ENCODE data around the gene SMIM36. TPM values are rescaled to one million over a fixed set of nuclear protein-coding genes. Genes with fewer than 3 reads are reported as not detected.

Gene SMIM36
- total and polyA plus RNA-seq, 7 experiments from 2014 or later: not detected

- Histone ChIP-seq H3K36me3 (ENCODE audit: control insufficient read depth in 2 of 3, insufficient read depth in 3 of 3, low read length in 3 of 3) (peaks cover 0 to 8% (median 0%) of the 10 kb centered on the region in 3 experiments), H3K9me3 (ENCODE audit: control insufficient read depth in 2 of 3, low read length in 3 of 3) (no peaks in the 10 kb centered on the region), H3K27ac (ENCODE audit: low read depth, low read length) (peak overlapping the region; percentile 87), H3K4me1 (ENCODE audit: control insufficient read depth in 2 of 2, insufficient read depth in 2 of 2, low read length in 2 of 2) (peaks cover 11 to 21% of the 10 kb centered on the region in 2 donors), H3K27me3 (ENCODE audit: control insufficient read depth in 2 of 2, insufficient read depth in 2 of 2, low read length in 2 of 2) (no peaks in the 10 kb centered on the region), H3K4me3 (ENCODE audit: low read length) (peak overlapping the region; percentile 89)
- peak overlapping the region; percentile 83 to 98 (median 94) for H3K27ac Mint-ChIP-seq
- ChIA-PET CTCF (interaction anchor here (0.6 kb wide), 2 partner anchors 19 to 309 kb away, joined by 3 to 4 read pairs; no protein-coding TSS in a partner anchor), POLR2A (no interaction called here)
- peak in 8 of 9 donors; percentile 32 to 71 (median 56) for DNase-seq
- peaks cover 0 to 3% (median 0%) of the 10 kb centered on the region in 11 donors for H3K9me3 Mint-ChIP-seq
- H3K4me1 Mint-ChIP-seq: peaks cover 32 to 49% (median 45%) of the 10 kb centered on the region in 7 donors
- intact Hi-C loops (cut with micrococcal nuclease): loop anchor here (1.0 to 10.0 kb wide), 11 partner anchors 63 to 1835 kb away; partner anchors contain the start of genes AKAP1 (in 1 of the 2), C17orf67 (in 1 of the 2), COX11 (in 1 of the 2) and DGKE (in 1 of the 2)
- peak overlapping the region; percentile 89 to 96 (median 90) for H3K4me3 Mint-ChIP-seq
- peaks cover 0 to 34% (median 4%) of the 10 kb centered on the region in 5 donors for H3K36me3 Mint-ChIP-seq
- peak; percentile 43 for ATAC-seq
- H3K27me3 Mint-ChIP-seq: peaks cover 1 to 23% (median 14%) of the 10 kb centered on the region in 5 donors
Observed at GRCh38 chr17:55420067-55420775, 91.0 kb downstream of the SMIM36 start.

DNA sequence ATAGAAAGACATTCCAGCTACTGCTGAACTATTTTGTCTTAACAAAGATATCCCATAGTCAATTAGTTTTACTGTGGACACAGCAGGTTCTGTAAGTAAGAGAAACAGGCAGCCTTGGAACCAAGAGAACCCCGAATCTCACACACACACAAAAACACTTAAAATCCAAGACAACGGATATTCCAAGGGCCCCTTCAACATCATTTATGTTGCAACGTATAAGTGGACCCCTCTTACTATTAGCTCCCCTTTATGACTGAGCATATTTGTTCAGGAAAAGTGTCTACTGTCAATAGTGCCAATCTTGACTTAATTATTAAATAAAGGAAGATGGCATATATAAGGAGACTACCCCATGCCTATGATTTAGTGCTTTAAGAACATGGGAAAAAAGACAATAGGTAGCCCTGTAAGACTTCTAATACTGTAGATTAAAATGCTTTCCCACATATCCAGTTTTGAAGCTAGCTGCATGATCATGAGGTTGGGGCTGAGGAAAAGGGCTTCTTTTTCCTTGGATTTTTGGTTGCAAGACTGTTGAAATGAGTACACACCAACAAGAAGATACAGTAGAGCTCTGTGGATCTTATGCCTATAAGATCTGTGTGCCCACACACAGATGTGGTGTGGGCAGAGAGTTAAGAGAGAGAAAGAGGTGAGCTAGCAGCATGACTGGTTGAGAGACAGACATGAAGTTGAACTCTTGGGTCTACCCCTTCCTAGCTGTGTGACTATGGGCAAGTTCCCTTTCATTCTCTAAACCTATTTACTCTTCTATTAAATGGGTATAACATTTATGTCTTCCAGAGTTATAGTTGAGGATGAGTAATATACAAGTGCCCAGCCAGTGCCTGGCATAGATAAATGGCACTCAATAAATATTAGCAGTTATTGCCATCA lies 92.6 kb downstream of the SMIM36 start:
- intact Hi-C loops (cut with micrococcal nuclease): loop anchor here (10.0 kb wide), 1 partner anchor 156 kb away; no protein-coding TSS in a partner anchor
- Histone ChIP-seq H3K4me1 (ENCODE audit: control insufficient read depth in 2 of 2, insufficient read depth in 2 of 2, low read length in 2 of 2) (peaks cover 11 to 21% of the 10 kb centered on the region in 2 donors), H3K36me3 (ENCODE audit: control insufficient read depth in 2 of 3, insufficient read depth in 3 of 3, low read length in 3 of 3) (peaks cover 0 to 13% (median 0%) of the 10 kb centered on the region in 3 experiments), H3K27ac (ENCODE audit: low read depth, low read length) (no peak overlapping the region), H3K9me3 (ENCODE audit: control insufficient read depth in 2 of 3, low read length in 3 of 3) (no peaks in the 10 kb centered on the region), H3K27me3 (ENCODE audit: control insufficient read depth in 2 of 2, insufficient read depth in 2 of 2, low read length in 2 of 2) (no peaks in the 10 kb centered on the region), H3K4me3 (ENCODE audit: low read length) (no peak overlapping the region)
- H3K4me1 Mint-ChIP-seq: peaks cover 35 to 63% (median 47%) of the 10 kb centered on the region in 7 donors
- peaks cover 0 to 3% (median 0%) of the 10 kb centered on the region in 11 donors for H3K9me3 Mint-ChIP-seq
- H3K36me3 Mint-ChIP-seq: peaks cover 0 to 42% (median 4%) of the 10 kb centered on the region in 5 donors
- no peak for ATAC-seq
- CTCF ChIA-PET: no interaction called here
- H3K27ac Mint-ChIP-seq: peak overlapping the region; percentile 53 to 98 (median 94)
- POLR2A ChIA-PET: interaction anchor here (0.9 to 1.7 kb wide), 3 partner anchors 8 to 15 kb away, joined by 3 to 4 read pairs (median 4); no protein-coding TSS in a partner anchor
- peaks cover 0 to 9% (median 5%) of the 10 kb centered on the region in 5 donors for H3K27me3 Mint-ChIP-seq
- no peak for DNase-seq
- peak overlapping the region in 5 of 10 donors; percentile 63 to 96 (median 90) for H3K4me3 Mint-ChIP-seq

- intact Hi-C loops (cut with micrococcal nuclease): loop anchor here (10.0 kb wide), 1 partner anchor 157 kb away; no protein-coding TSS in a partner anchor
- ATAC-seq (no peak), DNase-seq (no peak)
- CTCF ChIA-PET: no interaction called here
- no peaks in the 10 kb centered on the region for H3K9me3 ChIP-seq (ENCODE audit: control insufficient read depth in 2 of 3, low read length in 3 of 3)
- Mint-ChIP-seq H3K4me1 (peaks cover 33 to 63% (median 47%) of the 10 kb centered on the region in 7 donors), H3K27ac (peak overlapping the region in 7 of 9 donors; percentile 23 to 83 (median 63)), H3K4me3 (peak overlapping the region in 2 of 10 donors; percentile 29 to 77), H3K9me3 (peaks cover 0 to 3% (median 0%) of the 10 kb centered on the region in 11 donors), H3K36me3 (peaks cover 0 to 42% (median 5%) of the 10 kb centered on the region in 5 donors), H3K27me3 (peaks cover 0 to 2% (median 0%) of the 10 kb centered on the region in 5 donors)
- no peaks in the 10 kb centered on the region for H3K27me3 ChIP-seq (ENCODE audit: control insufficient read depth in 2 of 2, insufficient read depth in 2 of 2, low read length in 2 of 2)
- peaks cover 0 to 22% (median 0%) of the 10 kb centered on the region in 3 experiments for H3K36me3 ChIP-seq (ENCODE audit: control insufficient read depth in 2 of 3, insufficient read depth in 3 of 3, low read length in 3 of 3)
- no peak overlapping the region for H3K27ac ChIP-seq (ENCODE audit: low read depth, low read length)
- peaks cover 11 to 21% of the 10 kb centered on the region in 2 donors for H3K4me1 ChIP-seq (ENCODE audit: control insufficient read depth in 2 of 2, insufficient read depth in 2 of 2, low read length in 2 of 2)
- no peak overlapping the region for H3K4me3 ChIP-seq (ENCODE audit: low read length)
- POLR2A ChIA-PET: interaction anchor here (0.9 to 1.7 kb wide), 3 partner anchors 9 to 16 kb away, joined by 3 to 4 read pairs (median 4); no protein-coding TSS in a partner anchor
Observed at GRCh38 chr17:55417411-55418268, 93.6 kb downstream of the SMIM36 start.

DNA sequence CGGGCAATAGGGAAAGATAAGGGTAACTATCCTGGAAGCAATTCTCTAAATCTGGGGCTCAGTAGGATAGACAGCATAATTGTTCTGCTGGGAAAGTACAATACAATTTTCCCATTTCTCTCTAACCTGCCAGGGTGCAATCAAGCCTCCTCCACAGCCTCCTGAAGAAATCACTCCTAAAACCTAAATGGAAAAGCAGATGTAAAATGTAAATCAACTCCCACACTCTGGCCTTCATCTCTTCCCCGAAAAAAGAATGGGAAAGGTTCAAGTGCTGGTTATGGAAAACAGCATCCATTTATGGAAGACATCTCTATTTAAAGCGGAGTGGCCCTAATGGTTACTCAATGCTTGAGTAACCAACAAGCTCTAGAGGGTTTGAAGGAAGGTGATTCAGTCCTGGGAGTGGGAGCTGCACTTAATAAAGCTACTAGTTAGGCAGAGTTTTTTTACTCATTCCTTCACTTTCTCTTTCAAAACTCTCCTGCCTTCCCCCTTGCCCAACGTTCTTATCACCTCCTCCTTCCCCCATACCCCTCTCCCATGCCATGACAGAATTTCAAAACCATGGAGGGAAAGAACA lies 94.7 kb downstream of the SMIM36 start:
- Histone ChIP-seq H3K4me3 (ENCODE audit: low read length) (no peak overlapping the region), H3K9me3 (ENCODE audit: control insufficient read depth in 2 of 3, low read length in 3 of 3) (no peaks in the 10 kb centered on the region), H3K36me3 (ENCODE audit: control insufficient read depth in 2 of 3, insufficient read depth in 3 of 3, low read length in 3 of 3) (peaks cover 0 to 23% (median 0%) of the 10 kb centered on the region in 3 experiments), H3K4me1 (ENCODE audit: control insufficient read depth in 2 of 2, insufficient read depth in 2 of 2, low read length in 2 of 2) (peaks cover 11 to 17% of the 10 kb centered on the region in 2 donors), H3K27me3 (ENCODE audit: control insufficient read depth in 2 of 2, insufficient read depth in 2 of 2, low read length in 2 of 2) (no peaks in the 10 kb centered on the region), H3K27ac (ENCODE audit: low read depth, low read length) (no peak overlapping the region)
- Mint-ChIP-seq H3K27ac (peak overlapping the region in 7 of 9 donors; percentile 1 to 82 (median 23)), H3K36me3 (peaks cover 0 to 45% (median 8%) of the 10 kb centered on the region in 5 donors), H3K9me3 (peaks cover 0 to 3% (median 0%) of the 10 kb centered on the region in 11 donors), H3K4me3 (peak overlapping the region in 1 of 10 donors; percentile 77), H3K27me3 (no peaks in the 10 kb centered on the region), H3K4me1 (peaks cover 29 to 59% (median 44%) of the 10 kb centered on the region in 7 donors)
- intact Hi-C loops (cut with micrococcal nuclease): loop anchor here (10.0 kb wide), 1 partner anchor 158 kb away; no protein-coding TSS in a partner anchor
- DNase-seq: no peak
- ChIA-PET POLR2A (no interaction called here), CTCF (no interaction called here)
- no peak for ATAC-seq

GRCh38 chr17:55416000-55416399 lies 95.3 kb downstream of the SMIM36 start:
- Mint-ChIP-seq H3K36me3 (peaks cover 4 to 48% (median 12%) of the 10 kb centered on the region in 5 donors), H3K9me3 (peaks cover 0 to 3% (median 0%) of the 10 kb centered on the region in 11 donors), H3K27ac (peak overlapping the region in 1 of 9 donors; percentile 2), H3K4me3 (no peak overlapping the region), H3K27me3 (no peaks in the 10 kb centered on the region), H3K4me1 (peaks cover 29 to 59% (median 44%) of the 10 kb centered on the region in 7 donors)
- Histone ChIP-seq H3K4me3 (ENCODE audit: low read length) (no peak overlapping the region), H3K4me1 (ENCODE audit: control insufficient read depth in 2 of 2, insufficient read depth in 2 of 2, low read length in 2 of 2) (peaks cover 11 to 17% of the 10 kb centered on the region in 2 donors), H3K36me3 (ENCODE audit: control insufficient read depth in 2 of 3, insufficient read depth in 3 of 3, low read length in 3 of 3) (peaks cover 0 to 23% (median 0%) of the 10 kb centered on the region in 3 experiments), H3K27ac (ENCODE audit: low read depth, low read length) (no peak overlapping the region), H3K27me3 (ENCODE audit: control insufficient read depth in 2 of 2, insufficient read depth in 2 of 2, low read length in 2 of 2) (no peaks in the 10 kb centered on the region), H3K9me3 (ENCODE audit: control insufficient read depth in 2 of 3, low read length in 3 of 3) (no peaks in the 10 kb centered on the region)
- ATAC-seq (no peak), DNase-seq (no peak)
- ChIA-PET POLR2A (no interaction called here), CTCF (no interaction called here)
- intact Hi-C loops (cut with micrococcal nuclease): loop anchor here (10.0 kb wide), 1 partner anchor 159 kb away; no protein-coding TSS in a partner anchor
